GM18517 (cell line): ENCODE measurements around the gene POMZP3.
"Not testable (repeated sequence)": the region's sequence is repeated elsewhere in the genome, so short reads cannot be mapped to it uniquely, and the experiment has no call there.

Source experiments
- ATAC-seq: cut with Tn5 transposase; IDR thresholded peaks from one replicate; pipeline ENCODE4 v1.9.1; 2021; ENCODE audit warnings: mild to moderate bottlenecking, moderate library complexity; ENCODE audit not compliant: unreplicated experiment

POMZP3 gene

GRCh38 chr7:76591033-76591432 lies 36.0 kb downstream of the POMZP3 start:
- not testable (repeated sequence) for ATAC-seq

GRCh38 chr7:76588586-76588985 lies 38.5 kb downstream of the POMZP3 start:
- ATAC-seq: not testable (repeated sequence)

GRCh38 chr7:76586585-76587315 lies 40.3 kb downstream of the POMZP3 start:
- ATAC-seq: not testable (repeated sequence)

GRCh38 chr7:76583636-76584281 lies 43.3 kb downstream of the POMZP3 start:
- not testable (repeated sequence) for ATAC-seq

GRCh38 chr7:76582848-76583631 lies 44.0 kb downstream of the POMZP3 start:
- ATAC-seq: not testable (repeated sequence)

- ATAC-seq: not testable (repeated sequence)
Observed at GRCh38 chr7:76575919-76576655, 51.0 kb downstream of the POMZP3 start.

GRCh38 chr7:76575431-76575830 lies 51.6 kb downstream of the POMZP3 start:
- not testable (repeated sequence) for ATAC-seq

- ATAC-seq: not testable (repeated sequence)
Observed at GRCh38 chr7:76572296-76572695, 54.8 kb downstream of the POMZP3 start.

GRCh38 chr7:76570324-76570775 lies 56.7 kb downstream of the POMZP3 start:
- ATAC-seq: not testable (repeated sequence)

- not testable (repeated sequence) for ATAC-seq
Observed at GRCh38 chr7:76568742-76569141, 58.3 kb downstream of the POMZP3 start.

GRCh38 chr7:76567753-76568152 lies 59.3 kb downstream of the POMZP3 start:
- not testable (repeated sequence) for ATAC-seq

- not testable (repeated sequence) for ATAC-seq
Observed at GRCh38 chr7:76567311-76567710, 59.8 kb downstream of the POMZP3 start.

GRCh38 chr7:76565001-76565400 lies 62.1 kb downstream of the POMZP3 start:
- ATAC-seq: not testable (repeated sequence)

- ATAC-seq: not testable (repeated sequence)
Observed at GRCh38 chr7:76561342-76561741, 65.7 kb downstream of the POMZP3 start.

GRCh38 chr7:76560157-76560556 lies 66.9 kb downstream of the POMZP3 start:
- ATAC-seq: not testable (repeated sequence)
